HepG2 (cell line): Measurements from ENCODE around the gene SUSD3. TPM values are rescaled to one million over a fixed set of nuclear protein-coding genes. Genes with fewer than 3 reads are reported as not detected.

ENCODE experiments used
- ATF1 ChIP-seq: IDR thresholded peaks from 2 replicates; pipeline ENCODE4 v1.6.1; 2016; ENCODE audit warnings: mild to moderate bottlenecking, control low read depth
- HMGA1 ChIP-seq: sonication (generic); formaldehyde crosslinking; conservative IDR thresholded peaks from 2 replicates; pipeline ENCODE4 v1.4.0; 2020; ENCODE audit warnings: missing genetic modification reagents
- HNRNPLL ChIP-seq: fragments of 200-400 bp; formaldehyde crosslinking; IDR thresholded peaks from 2 replicates; pipeline ENCODE4 v1.6.1; 2017; ENCODE audit warnings: mild to moderate bottlenecking, low read depth, low read length; ENCODE audit not compliant: poor library complexity, severe bottlenecking
- HOXA5 ChIP-seq: sonication (generic); formaldehyde crosslinking; IDR thresholded peaks from 2 replicates; pipeline ENCODE4 v1.4.0; 2020; ENCODE audit warnings: missing genetic modification reagents
- KLF11 ChIP-seq: IDR thresholded peaks from 2 replicates; pipeline ENCODE4 v1.6.1; 2016; ENCODE audit warnings: missing compliant biosample characterization
- KLF15 ChIP-seq: sonication (generic); formaldehyde crosslinking; IDR thresholded peaks from 2 replicates; pipeline ENCODE4 v1.8.1; 2023; ENCODE audit warnings: borderline replicate concordance, mild to moderate bottlenecking, inconsistent platforms, missing genetic modification reagents, mixed read lengths
- MAFF ChIP-seq: IDR thresholded peaks from 2 replicates; pipeline ENCODE4 v1.6.1; 2011; ENCODE audit warnings: low read depth, low read length, improper control_type of control experiment
- MIER3 ChIP-seq: IDR thresholded peaks from 2 replicates; pipeline ENCODE4 v1.6.1; 2016; ENCODE audit warnings: missing compliant biosample characterization, borderline replicate concordance
- MXD1 ChIP-seq: sonication (generic); formaldehyde crosslinking; IDR thresholded peaks from 2 replicates; pipeline ENCODE4 v1.4.0; 2020; ENCODE audit warnings: mild to moderate bottlenecking, missing genetic modification reagents
- MXI1 ChIP-seq: IDR thresholded peaks from 3 replicates; pipeline ENCODE4 v1.6.1; 2012; ENCODE audit warnings: low read depth, low read length, inconsistent platforms, borderline replicate concordance
- NPAS2 ChIP-seq: sonication (generic); formaldehyde crosslinking; IDR thresholded peaks from 2 replicates; pipeline ENCODE4 v1.8.0; 2022; ENCODE audit warnings: mild to moderate bottlenecking, missing genetic modification reagents, borderline replicate concordance
- RAD21 ChIP-seq: fragments of 450-650 bp; formaldehyde crosslinking; IDR thresholded peaks from 2 replicates; pipeline ENCODE4 v1.5.0; 2020; ENCODE audit warnings: mild to moderate bottlenecking
- SP5 ChIP-seq: IDR thresholded peaks from 2 replicates; pipeline ENCODE4 v1.6.1; 2016; ENCODE audit warnings: low read depth, borderline replicate concordance
- ZBTB1 ChIP-seq: sonication (generic); formaldehyde crosslinking; IDR thresholded peaks from 2 replicates; pipeline ENCODE4 v1.4.0; 2020; ENCODE audit warnings: missing genetic modification reagents, borderline replicate concordance
- ZFP37 ChIP-seq: sonication (generic); formaldehyde crosslinking; IDR thresholded peaks from 2 replicates; pipeline ENCODE4 v1.4.0; 2020; ENCODE audit warnings: missing genetic modification reagents, borderline replicate concordance
- ZGPAT ChIP-seq: IDR thresholded peaks from 2 replicates; pipeline ENCODE4 v1.6.1; 2016; ENCODE audit warnings: mild to moderate bottlenecking
- ZMYM2 ChIP-seq: sonication (generic); formaldehyde crosslinking; IDR thresholded peaks from 2 replicates; pipeline ENCODE4 v1.8.0; 2022; ENCODE audit warnings: mild to moderate bottlenecking, missing genetic modification reagents
- ZNF33A ChIP-seq: sonication (generic); formaldehyde crosslinking; IDR thresholded peaks from 2 replicates; pipeline ENCODE4 v1.5.1; 2020; ENCODE audit warnings: missing genetic modification reagents, mild to moderate bottlenecking, moderate library complexity, borderline replicate concordance
- ZNF709 ChIP-seq: sonication (generic); formaldehyde crosslinking; IDR thresholded peaks from 2 replicates; pipeline ENCODE4 v1.5.0; 2020; ENCODE audit warnings: mild to moderate bottlenecking, missing genetic modification reagents
- ZSCAN25 ChIP-seq: sonication (generic); formaldehyde crosslinking; IDR thresholded peaks from 2 replicates; pipeline ENCODE4 v1.8.0; 2022; ENCODE audit warnings: mild to moderate bottlenecking, missing genetic modification reagents
- ZSCAN29 ChIP-seq: sonication (generic); formaldehyde crosslinking; conservative IDR thresholded peaks from 2 replicates; pipeline ENCODE4 v1.4.0; 2020; ENCODE audit warnings: mild to moderate bottlenecking, missing genetic modification reagents
- ZSCAN31 ChIP-seq: sonication (generic); formaldehyde crosslinking; IDR thresholded peaks from 2 replicates; pipeline ENCODE4 v1.5.0; 2020; ENCODE audit warnings: low read depth, mild to moderate bottlenecking, missing genetic modification reagents
- polyA plus RNA-seq, 8 experiments: library from polyadenylated mRNA; depleted of rRNA in 3 of 8; stranded (reverse) in 7 of 8; unstranded in 1 of 8; fragments of >200 nt; fragmentation: Illumina TruSeq in 4 of 8; extraction: Trizol in 4 of 8; gene quantifications; 2 replicates each; pipeline versions ENCODE4 v1.2.1 to v1.2.3, GENCODE V29; 2011 to 2016; ENCODE audit warnings: low read depth in 4 of 8, missing spikeins in 1 of 8, mixed read lengths in 1 of 8; ENCODE audit not compliant: insufficient read depth in 1 of 8
- total RNA-seq, 5 experiments: library from RNA; depleted of rRNA; stranded (reverse); fragments of >200 nt; fragmentation: Illumina TruSeq; extraction: Trizol; gene quantifications; 2 replicates each; pipeline ENCODE4 v1.2.3, GENCODE V29; 2016; ENCODE audit warnings: low read depth in 1 of 5

The SUSD3 gene
- total and polyA plus RNA-seq, 2 of the 13 experiments (the other 11 are each of a cell fraction or from before 2014, with no cell fraction given) = 7.0 to 9.1 TPM

- TF ChIP-seq MXD1 (CRISPR knock-in tag) (no peak), ZSCAN25 (peak; percentile 93), RAD21 (CRISPR knock-in tag) (peak; percentile 41; the same call in 1 of the 2 replicates), ZNF709 (CRISPR knock-in tag) (no peak), NPAS2 (CRISPR knock-in tag) (no peak), ATF1 (no peak), ZBTB1 (CRISPR knock-in tag) (no peak), ZMYM2 (CRISPR knock-in tag) (no peak), ZSCAN31 (peak; percentile 31; the same call in 1 of the 2 replicates), ZGPAT (0 out of 2 replicates have a peak, but pooled peaks have one; percentile 48), MIER3 (CRISPR knock-in tag) (peak; percentile 45; the same call in 1 of the 2 replicates), MAFF (no peak), ZNF33A (no peak), SP5 (CRISPR knock-in tag) (peak; percentile 84), ZSCAN29 (CRISPR knock-in tag) (0 out of 2 replicates have a peak, but pooled peaks have one; percentile 42), MXI1 (peak; percentile 50; the same call in 1 of the 3 replicates), ZFP37 (CRISPR knock-in tag) (no peak), HMGA1 (no peak), KLF11 (CRISPR knock-in tag) (no peak), KLF15 (CRISPR knock-in tag) (no peak), HOXA5 (CRISPR knock-in tag) (no peak), HNRNPLL (no peak)
Measured at GRCh38 chr9:93126825-93127368, 68.4 kb downstream of the SUSD3 start (continued).
